HG03439 (cell line): ENCODE measurements around the gene SMURF1.

Experiments
- ATAC-seq: cut with Tn5 transposase; IDR thresholded peaks from one replicate; pipeline ENCODE4 v1.9.1; 2021; ENCODE audit warnings: mild to moderate bottlenecking, moderate library complexity; ENCODE audit not compliant: unreplicated experiment

Gene SMURF1

GRCh38 chr7:99032928-99033327, 111.0 kb downstream of the SMURF1 start:
- ATAC-seq: no peak

DNA sequence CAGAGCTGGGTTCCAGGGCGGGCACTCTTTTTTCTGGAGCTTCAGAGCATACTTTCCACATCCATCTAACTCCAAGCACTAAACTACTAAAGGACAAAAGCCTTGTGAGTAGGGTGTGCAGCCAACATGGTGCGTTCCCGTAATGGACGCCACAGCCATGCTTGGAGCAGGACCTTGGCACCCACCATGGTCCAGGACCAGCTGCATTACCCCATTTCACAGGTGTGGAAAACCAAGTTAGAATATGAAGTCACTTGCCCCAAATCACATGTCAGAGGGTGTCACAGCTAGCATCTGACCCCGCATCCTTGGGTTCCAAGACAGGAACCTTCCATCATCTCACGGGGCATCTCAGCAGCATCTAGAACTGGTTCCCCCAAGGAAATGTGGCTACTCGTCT, 112.4 kb downstream of the SMURF1 start:
- ATAC-seq: no peak

DNA sequence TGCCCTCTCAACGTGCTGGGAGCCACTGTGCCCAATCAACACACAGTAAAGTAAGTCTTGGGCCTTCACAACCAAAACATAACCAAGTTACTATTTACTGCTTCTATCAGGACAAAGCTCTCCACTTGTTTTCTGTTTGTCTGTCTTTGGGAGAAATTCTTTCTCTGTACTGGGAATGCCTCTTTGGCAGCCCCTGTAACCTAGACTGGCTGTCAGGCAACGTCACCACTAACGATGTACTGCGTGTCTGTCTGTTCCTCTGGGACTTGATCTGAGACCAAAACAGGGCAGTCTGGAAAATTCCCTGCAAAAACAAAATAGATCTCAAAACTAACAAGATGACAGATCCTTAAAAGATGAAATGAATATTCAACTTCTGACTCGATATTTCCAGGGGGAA, 113.0 kb downstream of the SMURF1 start:
- no peak for ATAC-seq

GRCh38 chr7:99030457-99030856, 113.5 kb downstream of the SMURF1 start:
- no peak for ATAC-seq

DNA sequence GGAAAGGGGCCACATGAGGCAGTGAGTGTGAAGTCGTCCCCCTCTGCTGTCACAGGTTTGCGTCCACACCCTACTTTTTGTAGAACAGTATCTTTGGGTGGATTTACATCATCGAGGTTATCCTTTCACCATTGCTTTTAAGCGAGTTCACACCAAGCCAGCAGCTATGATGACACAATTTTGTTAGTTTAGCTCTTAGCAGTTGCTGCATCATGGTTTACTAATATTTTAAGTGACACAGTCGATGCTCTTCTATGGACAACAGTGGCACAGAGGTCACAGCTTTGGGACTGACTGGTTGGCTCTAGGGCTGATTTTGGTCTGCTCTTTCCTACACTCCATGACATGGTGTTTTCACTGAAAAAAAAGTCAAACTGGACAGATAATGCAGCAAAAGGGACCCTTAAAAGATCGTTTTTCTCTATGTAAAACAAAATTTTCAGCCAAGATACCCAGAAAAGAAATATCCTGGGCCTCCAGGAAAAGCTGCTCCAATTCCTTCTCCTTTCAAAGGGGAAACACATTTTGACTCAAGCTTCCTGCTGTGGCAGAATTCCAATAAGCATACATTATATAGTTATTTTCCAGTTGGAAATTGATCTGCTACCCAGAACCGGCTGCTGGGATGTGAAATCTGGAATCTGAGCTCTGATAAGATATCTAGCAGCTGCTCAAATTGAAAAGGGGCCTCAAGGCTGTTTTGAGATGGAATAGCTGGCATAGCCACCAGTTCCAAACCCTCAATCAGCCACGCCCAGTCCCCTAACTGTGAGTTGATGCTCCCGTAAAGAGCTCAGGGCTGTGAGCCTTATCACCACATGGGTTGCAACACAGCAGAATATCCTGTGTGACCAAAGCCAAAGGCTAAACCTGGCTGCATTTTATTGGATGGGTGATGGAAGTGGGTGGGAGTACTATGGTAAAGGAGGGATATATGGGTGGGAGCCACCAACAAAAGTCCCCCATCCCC, 114.2 kb downstream of the SMURF1 start:
- ATAC-seq: no peak

DNA sequence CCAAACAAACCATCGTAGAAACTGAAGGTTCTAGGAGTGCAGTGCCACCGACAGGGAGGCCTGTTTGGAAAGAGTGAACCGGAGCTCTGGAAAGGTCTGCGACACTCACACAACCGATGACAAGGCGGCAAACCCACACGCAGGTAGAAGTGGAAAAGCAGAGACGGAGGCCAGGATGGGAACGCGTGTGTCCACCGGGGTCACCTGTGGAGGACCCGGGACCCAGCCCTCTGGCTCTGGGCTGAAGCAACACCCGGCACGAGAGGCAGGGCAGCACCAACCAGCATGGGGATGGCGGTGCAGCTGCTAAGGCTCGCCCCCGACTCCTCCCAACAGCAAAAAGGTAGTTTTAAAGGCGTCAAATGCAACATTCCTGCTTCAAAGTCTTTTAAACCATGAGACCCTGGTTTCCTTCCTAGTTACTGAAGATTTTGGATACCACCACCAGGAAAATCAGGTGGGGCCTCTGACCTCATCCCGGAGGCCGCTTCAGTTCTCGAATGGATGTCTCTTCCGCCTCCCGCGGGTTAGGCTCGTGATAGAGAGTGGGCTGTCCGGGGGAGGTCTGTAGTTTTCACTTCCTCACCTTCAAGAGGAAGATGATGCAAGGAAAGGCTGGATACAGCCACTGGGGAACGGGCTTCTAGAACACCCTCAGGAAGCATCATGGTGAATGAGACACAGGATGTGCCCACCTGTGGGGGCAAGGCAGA, 115.5 kb downstream of the SMURF1 start:
- no peak for ATAC-seq

DNA sequence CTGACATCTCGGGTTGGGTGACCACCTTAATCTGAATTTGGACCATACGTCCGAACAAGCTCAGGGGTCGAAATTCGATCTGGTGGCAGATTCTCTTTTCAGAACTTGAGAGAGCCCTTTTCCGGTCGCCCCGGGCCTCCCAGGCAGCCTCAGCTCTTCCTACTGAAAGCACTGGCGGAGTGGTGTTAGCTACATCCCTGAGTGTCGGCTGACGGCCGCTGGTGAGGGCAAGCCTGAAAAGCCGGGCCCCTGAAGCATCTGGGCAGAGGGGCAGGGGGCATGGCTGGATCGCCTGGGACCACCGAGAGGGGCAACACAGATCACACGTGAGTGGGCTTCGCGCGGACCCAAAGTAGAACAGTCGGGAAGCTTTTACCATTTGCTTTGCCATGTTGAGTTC, 116.1 kb downstream of the SMURF1 start:
- no peak for ATAC-seq

GRCh38 chr7:99027241-99027640, 116.7 kb downstream of the SMURF1 start:
- ATAC-seq: no peak

DNA sequence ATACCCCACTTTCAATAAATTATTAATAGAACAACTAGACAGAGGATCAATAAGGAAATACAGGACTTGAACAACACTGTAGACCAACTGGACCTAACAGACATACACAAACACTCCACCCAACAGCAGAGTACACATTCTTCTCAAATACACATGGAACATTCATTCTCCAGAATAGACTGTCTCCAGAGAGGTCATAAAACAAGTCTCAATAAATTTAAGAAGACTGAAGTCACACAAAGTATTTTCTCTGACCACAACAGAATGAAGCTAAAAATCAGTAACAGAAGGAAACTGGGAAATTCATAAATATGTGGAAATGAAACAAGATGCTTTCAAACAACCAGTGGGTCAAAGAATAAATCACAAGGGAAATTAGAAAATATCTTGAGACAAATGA, 119.8 kb downstream of the SMURF1 start:
- no peak for ATAC-seq

- ATAC-seq: no peak
Observed at GRCh38 chr7:99021941-99022560, 121.9 kb downstream of the SMURF1 start.

- ATAC-seq: no peak
Observed at GRCh38 chr7:99020413-99020715, 123.5 kb downstream of the SMURF1 start.

DNA sequence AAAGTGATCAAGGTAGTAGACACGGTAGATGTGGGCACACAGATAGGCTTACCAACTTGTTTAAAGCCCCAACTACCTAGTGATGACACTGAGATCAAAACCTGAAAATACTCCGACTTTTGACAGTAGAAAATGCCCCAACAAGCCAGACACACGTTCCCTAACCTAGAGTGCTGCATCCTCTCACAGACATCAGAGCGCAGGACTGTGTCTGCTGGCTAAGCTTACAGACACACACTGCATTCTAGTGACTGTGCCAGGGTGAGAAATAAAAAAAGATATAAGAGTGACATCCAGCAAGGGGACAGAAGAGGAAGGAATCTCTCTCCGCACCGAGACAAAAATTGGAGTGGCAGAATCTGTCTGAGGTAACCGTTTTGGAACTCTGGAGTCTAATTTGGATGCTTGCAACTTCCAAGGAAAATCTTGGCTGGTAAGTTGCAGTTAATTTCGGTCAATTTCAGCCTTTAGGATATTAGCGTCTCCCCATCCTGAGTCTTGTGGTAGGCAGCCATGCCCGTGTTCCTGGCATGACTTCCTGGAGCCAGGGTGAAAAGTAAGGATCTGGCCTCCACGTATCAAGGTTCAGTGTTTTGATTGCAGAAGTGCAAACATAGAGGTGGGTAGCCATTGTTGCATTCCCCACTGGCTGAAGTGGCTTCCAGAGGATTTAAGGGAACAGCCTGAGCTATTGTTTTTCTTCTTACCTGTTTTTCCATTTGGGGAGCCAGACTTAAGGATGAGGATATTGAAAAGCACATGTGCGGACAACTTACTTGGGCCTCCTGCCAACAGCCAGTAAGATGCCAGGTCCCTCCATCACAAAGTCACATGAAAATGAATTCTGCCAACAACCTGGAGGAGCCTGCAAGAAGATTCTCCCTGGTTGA, 124.1 kb downstream of the SMURF1 start:
- ATAC-seq: no peak

DNA sequence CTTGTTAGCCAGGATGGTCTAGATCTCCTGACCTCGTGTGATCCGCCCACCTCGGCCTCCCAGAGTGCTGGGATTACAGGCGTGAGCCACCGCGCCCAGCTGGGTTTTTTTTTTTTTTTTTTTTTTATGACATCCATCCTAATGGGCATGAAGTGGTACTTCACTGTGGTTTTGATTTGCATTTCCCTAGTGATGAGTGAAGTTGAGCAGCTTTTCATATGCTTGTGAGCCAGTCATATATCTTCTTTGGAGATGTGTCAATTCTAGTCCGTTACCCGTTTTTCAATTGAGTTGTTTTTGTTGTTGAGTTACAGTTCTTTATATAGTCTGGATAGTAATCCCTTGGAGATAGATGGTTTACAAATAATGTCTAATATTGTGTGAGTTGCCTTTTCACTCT, 127.7 kb downstream of the SMURF1 start:
- ATAC-seq: no peak

GRCh38 chr7:99014113-99014985, 129.6 kb downstream of the SMURF1 start:
- ATAC-seq: no peak

DNA sequence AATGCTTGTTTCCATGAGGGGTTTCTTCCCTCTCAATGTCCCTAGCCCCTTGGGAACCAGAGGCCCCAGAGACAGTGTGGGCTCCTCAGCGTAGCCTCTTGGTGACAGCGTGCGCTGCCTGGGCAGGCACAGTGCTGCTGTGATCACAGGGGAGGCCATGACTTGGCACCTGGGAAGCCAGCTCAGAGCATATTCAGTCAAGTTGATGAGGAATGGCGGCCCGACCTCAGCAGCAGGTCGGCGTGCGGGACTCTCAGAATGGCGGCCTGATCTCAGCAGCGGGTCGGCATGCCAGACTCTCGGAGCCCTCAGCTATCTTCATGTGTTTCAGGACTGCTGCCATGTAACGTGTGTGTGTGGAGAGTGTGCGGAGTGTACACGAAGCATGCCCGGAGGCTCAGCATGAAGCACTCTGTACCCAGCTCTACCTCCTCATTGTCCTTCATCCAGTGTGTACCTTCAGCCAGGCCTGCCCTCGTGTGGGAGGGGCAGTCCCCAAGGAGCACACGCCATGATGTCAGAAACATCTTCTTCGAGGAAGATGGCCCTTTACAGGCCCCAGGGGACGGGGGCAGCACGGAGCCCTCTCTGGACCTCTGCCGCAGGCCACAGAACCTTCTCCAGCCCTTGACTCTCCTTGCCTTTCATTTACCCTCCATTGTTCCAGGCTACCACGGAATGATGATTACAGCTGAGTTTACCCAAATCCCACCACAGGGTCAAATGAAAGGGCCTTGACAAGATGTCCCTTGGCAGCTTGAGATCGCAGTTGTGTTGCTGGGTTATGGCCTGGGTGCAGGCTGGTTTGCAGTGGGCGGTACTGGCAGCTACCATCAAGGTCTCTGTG, 130.4 kb downstream of the SMURF1 start:
- no peak for ATAC-seq

DNA sequence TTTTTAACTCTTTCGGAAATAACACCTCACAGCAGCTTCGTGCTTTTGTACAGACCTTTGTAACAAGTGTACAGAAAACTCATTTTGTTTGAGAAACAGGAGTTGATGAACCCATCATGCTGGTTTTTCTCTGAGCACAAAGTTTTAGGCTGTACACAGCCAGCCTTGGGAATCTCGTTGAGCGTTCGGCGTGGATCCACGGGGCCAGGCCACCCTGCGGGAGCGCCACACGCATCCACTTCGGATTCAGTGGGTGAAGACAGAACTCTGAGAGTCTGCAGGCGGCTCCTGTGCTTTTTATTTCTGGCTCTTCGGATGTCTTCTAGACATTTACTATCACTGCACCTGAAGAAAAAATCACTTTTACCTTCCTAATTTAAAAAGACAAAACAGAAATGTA, 131.2 kb downstream of the SMURF1 start:
- no peak for ATAC-seq

DNA sequence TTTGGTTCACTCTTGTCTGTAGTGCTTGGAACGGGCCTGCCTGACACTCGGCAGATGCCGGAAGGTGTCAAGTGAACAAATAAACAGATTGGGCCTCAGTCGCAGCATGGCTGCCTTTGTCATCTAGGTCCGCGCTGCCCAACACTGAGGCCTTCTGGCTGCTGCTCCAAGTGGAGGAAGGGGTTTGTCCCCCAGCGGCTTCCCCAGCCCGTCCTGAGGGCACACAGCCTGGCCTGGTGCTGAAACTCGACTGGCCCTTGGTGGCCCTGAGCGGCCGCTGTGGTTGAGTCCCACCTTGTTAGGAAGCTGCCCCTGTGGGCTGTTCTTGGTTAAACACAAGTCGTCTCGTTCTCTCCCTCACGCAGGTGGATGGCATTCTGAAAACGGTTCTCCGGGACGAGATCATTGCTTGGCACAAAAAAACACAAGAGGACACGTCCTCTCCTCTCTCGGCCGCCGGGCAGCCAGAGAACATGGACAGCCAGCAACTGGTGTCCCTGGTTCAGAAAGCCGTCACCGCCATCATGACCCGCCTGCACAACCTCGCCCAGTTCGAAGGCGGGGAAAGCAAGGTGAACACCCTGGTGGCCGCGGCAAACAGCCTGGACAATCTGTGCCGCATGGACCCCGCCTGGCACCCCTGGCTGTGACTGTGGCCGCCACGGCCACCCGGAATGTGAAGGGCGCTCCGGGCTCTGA, 132.1 kb downstream of the SMURF1 start:
- no peak for ATAC-seq

GRCh38 chr7:99011341-99011705, 132.6 kb downstream of the SMURF1 start:
- no peak for ATAC-seq
